Neural cell (in vitro differentiated cells): ENCODE measurements around the gene SLC22A3. TPM values are rescaled to one million over a fixed set of nuclear protein-coding genes. Genes with fewer than 3 reads are reported as not detected.
"Not testable (repeated sequence)": the region's sequence is repeated elsewhere in the genome, so short reads cannot be mapped to it uniquely, and the experiment has no call there.

ENCODE experiments used
- H2AFZ ChIP-seq: fragments of 200-600, 300-800 bp; sonication (generic), shearing (Covaris generic); 2 replicates; pipeline ENCODE4 v1.6.0; 2014; ENCODE audit warnings: low read depth, mild to moderate bottlenecking, antibody characterized with exemption, low read length, moderate library complexity
- H3F3A ChIP-seq: fragments of 200-600 bp; shearing (Covaris generic); 2 replicates; pipeline ENCODE4 v1.6.1; 2016; ENCODE audit warnings: mild to moderate bottlenecking, moderate library complexity, mixed read lengths, antibody characterized with exemption, low read length; ENCODE audit not compliant: insufficient read depth, poor library complexity, severe bottlenecking
- H3K27ac ChIP-seq: fragments of 200-600, 300-800 bp; sonication (generic), shearing (Covaris generic); 2 replicates; pipeline ENCODE4 v1.5.1; 2014; ENCODE audit warnings: mild to moderate bottlenecking, low read length, moderate library complexity
- H3K27me3 ChIP-seq: fragments of 300-800, 200-600 bp; sonication (generic), shearing (Covaris generic); 2 replicates; pipeline ENCODE4 v1.6.0; 2014; ENCODE audit warnings: mild to moderate bottlenecking, low read depth, low read length, moderate library complexity; ENCODE audit not compliant: insufficient read depth
- H3K36me3 ChIP-seq: fragments of 300-800, 200-600 bp; sonication (generic), shearing (Covaris generic); 2 replicates; pipeline ENCODE4 v1.5.1; 2014; ENCODE audit warnings: mild to moderate bottlenecking, antibody characterized with exemption, low read length, moderate library complexity; ENCODE audit not compliant: insufficient read depth
- H3K4me2 ChIP-seq: fragments of 300-800, 200-600 bp; sonication (generic), shearing (Covaris generic); 2 replicates; pipeline ENCODE4 v1.6.0; 2014; ENCODE audit warnings: mild to moderate bottlenecking, low read length
- H3K4me3 ChIP-seq: fragments of 300-800, 200-600 bp; sonication (generic), shearing (Covaris generic); 2 replicates; pipeline ENCODE4 v1.5.1; 2014; ENCODE audit warnings: mild to moderate bottlenecking, low read length, moderate library complexity
- H3K79me2 ChIP-seq: fragments of 200-600 bp; shearing (Covaris generic); replicated peaks from 2 replicates; pipeline ENCODE4 v1.6.0; 2014; ENCODE audit warnings: mild to moderate bottlenecking, low read length, moderate library complexity; ENCODE audit not compliant: insufficient read depth
- H3K9ac ChIP-seq: fragments of 300-800, 200-600 bp; sonication (generic), shearing (Covaris generic); 2 replicates; pipeline ENCODE4 v1.6.1; 2016; ENCODE audit warnings: mild to moderate bottlenecking, low read length, mixed read lengths
- H3K9me2 ChIP-seq: fragments of 200-600 bp; shearing (Covaris generic); 2 replicates; pipeline ENCODE4 v1.6.1; 2016; ENCODE audit warnings: mild to moderate bottlenecking, low read length, mixed read lengths; ENCODE audit not compliant: insufficient read depth
- H3K9me3 ChIP-seq: fragments of 200-600, 300-800 bp; sonication (generic), shearing (Covaris generic); 2 replicates; pipeline ENCODE4 v1.6.1; 2016; ENCODE audit warnings: mild to moderate bottlenecking, mixed run types, low read length, moderate library complexity, mixed read lengths
- H4K20me1 ChIP-seq: fragments of 200-600 bp; shearing (Covaris generic); 2 replicates; pipeline ENCODE4 v1.6.1; 2016; ENCODE audit warnings: mild to moderate bottlenecking, mixed run types; ENCODE audit not compliant: insufficient read depth
- EP300 ChIP-seq: fragments of 450-650 bp; conservative IDR thresholded peaks from 2 replicates; pipeline ENCODE4 v1.6.1; 2014; ENCODE audit warnings: antibody characterized with exemption, mild to moderate bottlenecking, moderate library complexity; ENCODE audit not compliant: poor library complexity, severe bottlenecking
- EZH2 ChIP-seq: fragments of 200-600, 300-800 bp; shearing (Covaris generic), sonication (generic); IDR thresholded peaks from 2 replicates; pipeline ENCODE4 v1.6.1; 2014; ENCODE audit warnings: antibody characterized with exemption, low read length, borderline replicate concordance, mild to moderate bottlenecking; ENCODE audit not compliant: insufficient read depth, poor library complexity, severe bottlenecking
- MXI1 ChIP-seq: fragments of 450-650 bp; conservative IDR thresholded peaks from 2 replicates; pipeline ENCODE4 v1.6.1; 2014; ENCODE audit warnings: antibody characterized with exemption, mild to moderate bottlenecking; ENCODE audit not compliant: poor library complexity, severe bottlenecking
- POLR2AphosphoS5 ChIP-seq: IDR thresholded peaks from 2 replicates; pipeline ENCODE4 v1.6.1; 2012
- RAD21 ChIP-seq: fragments of 450-650 bp; conservative IDR thresholded peaks from 2 replicates; pipeline ENCODE4 v1.6.1; 2014; ENCODE audit warnings: antibody characterized with exemption, mild to moderate bottlenecking, moderate library complexity
- SMC3 ChIP-seq: fragments of 450-650 bp; conservative IDR thresholded peaks from 2 replicates; pipeline ENCODE4 v1.6.1; 2014; ENCODE audit warnings: antibody characterized with exemption, mild to moderate bottlenecking, moderate library complexity; ENCODE audit not compliant: poor library complexity
- TAF1 ChIP-seq: IDR thresholded peaks from 2 replicates; pipeline ENCODE4 v1.6.1; 2012; ENCODE audit warnings: low read depth
- polyA plus RNA-seq: library from polyadenylated mRNA; depleted of rRNA; stranded (reverse); fragments of >200 nt; gene quantifications from 2 replicates; pipeline ENCODE4 v1.2.3, GENCODE V29; 2014
- TF ChIP-seq, protein P1 (sequence below): IDR thresholded peaks from 2 replicates; pipeline ENCODE4 v1.6.1; 2012; ENCODE audit warnings: borderline replicate concordance
- TF ChIP-seq, protein P2 (sequence below): fragments of 450-650 bp; IDR thresholded peaks from 2 replicates; pipeline ENCODE4 v1.5.1; 2014; ENCODE audit warnings: antibody characterized with exemption, mild to moderate bottlenecking, moderate library complexity; ENCODE audit not compliant: poor library complexity, severe bottlenecking

The SLC22A3 gene
- polyA plus RNA-seq, 1 donor from 2014 or later: not detected

DNA sequence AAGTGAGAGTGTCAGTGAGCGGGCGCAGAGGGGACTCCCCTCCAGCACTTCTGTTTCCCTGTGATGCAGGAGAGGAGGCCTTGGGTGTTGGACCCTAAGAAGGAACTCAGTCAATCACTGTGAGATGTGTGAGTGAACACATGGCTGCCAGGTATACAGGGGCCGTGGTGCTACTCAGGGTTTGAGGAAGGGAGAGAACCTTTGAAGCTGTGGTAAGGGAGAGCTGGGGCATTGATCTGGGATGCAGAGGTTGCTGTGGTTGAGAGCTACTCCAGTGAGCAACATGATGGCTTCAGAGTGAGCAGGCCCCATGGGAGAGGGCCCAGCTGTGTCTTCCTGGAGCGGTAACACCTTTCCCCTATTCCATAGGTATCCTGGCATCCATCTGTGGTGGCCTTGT is 99.2 kb downstream of the SLC22A3 start:
- no peaks in the 10 kb centered on the region for H4K20me1 ChIP-seq
- no peaks in the 10 kb centered on the region for H3K9me2 ChIP-seq
- H3K27me3 ChIP-seq: no peaks in the 10 kb centered on the region
- H3K4me3 ChIP-seq: no peak overlapping the region
- no peak overlapping the region for H3K27ac ChIP-seq
- H2AFZ ChIP-seq: no peak overlapping the region
- H3F3A ChIP-seq: no peaks in the 10 kb centered on the region
- H3K79me2 ChIP-seq: no peaks in the 10 kb centered on the region
- H3K9me3 ChIP-seq: no peaks in the 10 kb centered on the region
- no peak for TF ChIP-seq EP300
- no peak for TF ChIP-seq EZH2
- TF ChIP-seq POLR2AphosphoS5: no peak
- TF ChIP-seq, protein P1, sequence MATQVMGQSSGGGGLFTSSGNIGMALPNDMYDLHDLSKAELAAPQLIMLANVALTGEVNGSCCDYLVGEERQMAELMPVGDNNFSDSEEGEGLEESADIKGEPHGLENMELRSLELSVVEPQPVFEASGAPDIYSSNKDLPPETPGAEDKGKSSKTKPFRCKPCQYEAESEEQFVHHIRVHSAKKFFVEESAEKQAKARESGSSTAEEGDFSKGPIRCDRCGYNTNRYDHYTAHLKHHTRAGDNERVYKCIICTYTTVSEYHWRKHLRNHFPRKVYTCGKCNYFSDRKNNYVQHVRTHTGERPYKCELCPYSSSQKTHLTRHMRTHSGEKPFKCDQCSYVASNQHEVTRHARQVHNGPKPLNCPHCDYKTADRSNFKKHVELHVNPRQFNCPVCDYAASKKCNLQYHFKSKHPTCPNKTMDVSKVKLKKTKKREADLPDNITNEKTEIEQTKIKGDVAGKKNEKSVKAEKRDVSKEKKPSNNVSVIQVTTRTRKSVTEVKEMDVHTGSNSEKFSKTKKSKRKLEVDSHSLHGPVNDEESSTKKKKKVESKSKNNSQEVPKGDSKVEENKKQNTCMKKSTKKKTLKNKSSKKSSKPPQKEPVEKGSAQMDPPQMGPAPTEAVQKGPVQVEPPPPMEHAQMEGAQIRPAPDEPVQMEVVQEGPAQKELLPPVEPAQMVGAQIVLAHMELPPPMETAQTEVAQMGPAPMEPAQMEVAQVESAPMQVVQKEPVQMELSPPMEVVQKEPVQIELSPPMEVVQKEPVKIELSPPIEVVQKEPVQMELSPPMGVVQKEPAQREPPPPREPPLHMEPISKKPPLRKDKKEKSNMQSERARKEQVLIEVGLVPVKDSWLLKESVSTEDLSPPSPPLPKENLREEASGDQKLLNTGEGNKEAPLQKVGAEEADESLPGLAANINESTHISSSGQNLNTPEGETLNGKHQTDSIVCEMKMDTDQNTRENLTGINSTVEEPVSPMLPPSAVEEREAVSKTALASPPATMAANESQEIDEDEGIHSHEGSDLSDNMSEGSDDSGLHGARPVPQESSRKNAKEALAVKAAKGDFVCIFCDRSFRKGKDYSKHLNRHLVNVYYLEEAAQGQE: no peak
- no peak for TF ChIP-seq RAD21
- no peak for TF ChIP-seq SMC3
- TF ChIP-seq MXI1: no peak
- TF ChIP-seq TAF1: no peak
- TF ChIP-seq, protein P2, sequence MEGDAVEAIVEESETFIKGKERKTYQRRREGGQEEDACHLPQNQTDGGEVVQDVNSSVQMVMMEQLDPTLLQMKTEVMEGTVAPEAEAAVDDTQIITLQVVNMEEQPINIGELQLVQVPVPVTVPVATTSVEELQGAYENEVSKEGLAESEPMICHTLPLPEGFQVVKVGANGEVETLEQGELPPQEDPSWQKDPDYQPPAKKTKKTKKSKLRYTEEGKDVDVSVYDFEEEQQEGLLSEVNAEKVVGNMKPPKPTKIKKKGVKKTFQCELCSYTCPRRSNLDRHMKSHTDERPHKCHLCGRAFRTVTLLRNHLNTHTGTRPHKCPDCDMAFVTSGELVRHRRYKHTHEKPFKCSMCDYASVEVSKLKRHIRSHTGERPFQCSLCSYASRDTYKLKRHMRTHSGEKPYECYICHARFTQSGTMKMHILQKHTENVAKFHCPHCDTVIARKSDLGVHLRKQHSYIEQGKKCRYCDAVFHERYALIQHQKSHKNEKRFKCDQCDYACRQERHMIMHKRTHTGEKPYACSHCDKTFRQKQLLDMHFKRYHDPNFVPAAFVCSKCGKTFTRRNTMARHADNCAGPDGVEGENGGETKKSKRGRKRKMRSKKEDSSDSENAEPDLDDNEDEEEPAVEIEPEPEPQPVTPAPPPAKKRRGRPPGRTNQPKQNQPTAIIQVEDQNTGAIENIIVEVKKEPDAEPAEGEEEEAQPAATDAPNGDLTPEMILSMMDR: no peak
- H3K9ac ChIP-seq: no peak overlapping the region
- H3K4me2 ChIP-seq: no peak overlapping the region
- H3K36me3 ChIP-seq: no peaks in the 10 kb centered on the region

DNA sequence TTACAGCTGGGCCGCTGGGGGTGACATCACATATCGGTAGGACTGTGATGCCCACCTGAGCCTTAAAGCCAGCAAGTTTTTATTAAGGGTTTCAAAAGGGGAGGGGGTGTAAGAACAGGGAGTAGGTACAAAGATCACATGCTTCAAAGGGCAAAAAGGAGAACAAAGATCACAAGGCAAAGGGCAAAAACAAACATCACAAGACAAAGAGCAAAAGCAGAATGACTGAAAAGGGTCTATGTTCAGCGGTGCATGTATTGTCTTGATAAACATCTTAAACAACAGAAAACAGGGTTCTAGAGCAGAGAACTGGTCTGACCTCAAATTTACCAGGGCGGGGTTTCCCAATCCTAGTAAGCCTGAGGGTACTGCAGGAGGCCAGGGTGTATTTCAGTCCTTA is 101.6 kb downstream of the SLC22A3 start:
- H3K27me3 ChIP-seq, H3K9ac ChIP-seq, H2AFZ ChIP-seq, H3K36me3 ChIP-seq, H3K4me2 ChIP-seq, H3K4me3 ChIP-seq, H3K27ac ChIP-seq, H3K79me2 ChIP-seq, H3F3A ChIP-seq, H3K9me3 ChIP-seq, H4K20me1 ChIP-seq, H3K9me2 ChIP-seq: not testable (repeated sequence)

DNA sequence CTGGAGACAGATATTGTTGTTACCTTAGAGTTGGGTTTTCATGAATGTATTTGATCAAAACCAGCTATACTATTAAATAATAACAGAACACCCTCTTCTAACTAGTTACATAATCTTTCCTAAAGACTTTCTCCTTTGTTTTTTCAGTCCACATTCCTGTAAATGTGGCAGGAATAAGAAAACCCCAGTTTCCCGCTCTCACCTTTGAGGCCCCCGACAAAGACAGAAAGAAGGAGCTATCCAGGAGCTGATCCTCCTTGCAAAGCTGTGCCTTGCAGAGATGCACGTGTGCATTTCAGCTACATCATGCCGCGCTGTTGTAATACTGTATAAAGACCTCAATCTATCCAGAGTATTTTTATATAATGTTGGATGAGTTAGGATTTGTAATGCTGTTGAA is 102.7 kb downstream of the SLC22A3 start:
- H3F3A ChIP-seq: no peaks in the 10 kb centered on the region

More for the DNA sequence above, 102.7 kb downstream of the SLC22A3 start:
- Histone ChIP-seq H3K9me2 (no peaks in the 10 kb centered on the region), H3K36me3 (no peaks in the 10 kb centered on the region), H3K4me2 (no peak overlapping the region), H3K79me2 (no peaks in the 10 kb centered on the region), H3K27ac (no peak overlapping the region), H3K9me3 (no peaks in the 10 kb centered on the region), H2AFZ (no peak overlapping the region), H3K9ac (no peak overlapping the region), H3K4me3 (no peak overlapping the region), H4K20me1 (no peaks in the 10 kb centered on the region), H3K27me3 (no peaks in the 10 kb centered on the region)
- TF ChIP-seq, protein P2: no peak
- TF ChIP-seq POLR2AphosphoS5 (no peak), MXI1 (no peak), TAF1 (no peak), SMC3 (no peak), RAD21 (no peak), EP300 (no peak), EZH2 (no peak)
- TF ChIP-seq, protein P1: no peak
